NOMO-1 treated with DMSO at 0.1 percent for 48 hours (cell line): ENCODE data around the gene ERLEC1.
"Not testable (repeated sequence)": the region's sequence is repeated elsewhere in the genome, so short reads cannot be mapped to it uniquely, and the experiment has no call there.

Experiments
- DNase-seq: peaks from one replicate; lab custom pipeline; 2025; ENCODE audit not compliant: unreplicated experiment; lab: John Stamatoyannopoulos, UW

ERLEC1 gene

GRCh38 chr2:53782676-53783075, 4.2 kb upstream of the ERLEC1 start:
- no peak for DNase-seq

DNA sequence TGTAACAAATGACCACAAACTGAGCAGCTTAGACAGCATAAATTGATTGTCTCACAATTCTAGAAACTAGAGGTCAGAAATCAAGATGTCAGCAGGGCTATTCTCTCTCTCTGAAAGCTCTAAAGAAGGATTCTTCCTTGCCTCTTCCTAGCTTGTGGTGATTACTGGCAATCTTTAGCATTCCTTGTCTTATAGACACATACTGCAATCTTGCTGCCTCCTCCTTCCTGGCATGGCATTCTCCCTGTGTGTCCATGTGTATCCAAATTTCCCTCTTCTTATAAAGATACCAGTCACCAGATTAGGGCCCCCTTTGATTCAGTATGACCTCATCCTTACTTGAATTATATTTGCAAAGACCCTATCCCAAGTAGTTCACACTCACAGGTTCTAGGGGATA, 2.4 kb upstream of the ERLEC1 start:
- no peak for DNase-seq

GRCh38 chr2:53785366-53785765, 1.5 kb upstream of the ERLEC1 start:
- no peak for DNase-seq

DNA sequence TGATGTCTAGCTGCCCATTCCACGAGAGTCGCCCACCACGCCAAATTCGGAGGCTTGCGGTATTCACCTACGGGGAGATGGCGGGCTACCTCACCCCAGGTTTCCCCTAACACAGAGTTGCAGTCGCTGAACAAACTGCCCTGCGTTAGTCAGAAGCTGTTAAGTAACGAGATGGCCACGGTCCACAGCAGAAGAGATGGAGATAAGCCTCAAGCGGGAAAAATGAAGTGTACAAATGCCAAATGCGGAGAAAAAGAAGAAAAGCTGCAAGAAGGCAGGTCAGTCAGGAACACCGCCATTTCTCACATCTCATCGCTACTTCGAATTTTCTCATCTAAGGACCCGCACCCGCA, 516 bp upstream of the ERLEC1 start:
- peak; percentile 14 for DNase-seq

DNA sequence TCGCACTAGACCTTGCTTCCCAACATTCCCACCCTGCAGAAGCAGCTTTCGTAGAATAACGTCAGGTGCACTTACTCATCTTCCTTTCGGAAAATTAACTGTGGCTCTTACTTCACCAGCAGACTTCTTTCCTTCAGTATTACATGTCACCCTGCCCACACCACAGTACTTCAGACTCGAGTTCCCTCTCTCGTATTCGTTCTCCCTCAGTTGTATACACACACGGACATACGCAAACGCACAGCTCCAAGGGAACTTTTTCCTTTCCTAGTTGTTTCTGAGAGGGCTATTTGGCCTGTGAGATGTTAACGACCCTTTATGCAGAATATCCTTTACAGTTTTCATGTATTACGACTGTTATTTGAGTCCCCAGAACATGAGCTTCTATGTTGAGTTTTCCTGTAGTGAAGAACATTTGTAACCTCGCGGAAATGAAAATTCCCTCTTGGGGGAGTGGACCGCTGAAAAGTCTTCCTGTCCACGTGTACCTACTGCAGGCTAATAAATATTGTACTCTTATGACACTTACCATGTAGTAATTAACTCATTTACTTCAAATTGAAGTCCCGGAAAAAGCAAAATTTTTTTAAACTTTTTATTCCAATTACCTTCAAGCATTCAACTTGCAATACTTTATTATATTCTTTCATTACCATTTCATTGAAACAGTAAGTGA, 908 bp downstream of the ERLEC1 start:
- peak; percentile 14 for DNase-seq

GRCh38 chr2:53793261-53793660, 6.4 kb downstream of the ERLEC1 start:
- no peak for DNase-seq

DNA sequence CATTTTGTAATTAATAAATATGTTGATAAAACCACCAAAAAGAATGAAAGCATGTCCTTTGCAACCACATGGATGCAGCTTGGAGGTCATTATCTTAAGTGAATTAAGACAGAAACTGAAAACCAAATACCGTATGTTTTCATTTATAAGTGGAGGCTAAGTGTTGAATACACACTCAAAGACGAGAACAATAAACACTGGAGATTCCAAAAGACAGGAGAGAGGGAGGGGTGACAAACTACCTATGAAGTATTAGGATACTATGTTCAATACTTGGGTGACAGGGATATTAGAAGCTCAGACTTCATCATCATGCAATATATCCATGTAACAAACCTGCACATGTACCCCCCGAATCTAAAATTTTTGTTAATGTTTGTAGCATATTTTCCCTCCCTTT, 7.0 kb downstream of the ERLEC1 start:
- DNase-seq = no peak

DNA sequence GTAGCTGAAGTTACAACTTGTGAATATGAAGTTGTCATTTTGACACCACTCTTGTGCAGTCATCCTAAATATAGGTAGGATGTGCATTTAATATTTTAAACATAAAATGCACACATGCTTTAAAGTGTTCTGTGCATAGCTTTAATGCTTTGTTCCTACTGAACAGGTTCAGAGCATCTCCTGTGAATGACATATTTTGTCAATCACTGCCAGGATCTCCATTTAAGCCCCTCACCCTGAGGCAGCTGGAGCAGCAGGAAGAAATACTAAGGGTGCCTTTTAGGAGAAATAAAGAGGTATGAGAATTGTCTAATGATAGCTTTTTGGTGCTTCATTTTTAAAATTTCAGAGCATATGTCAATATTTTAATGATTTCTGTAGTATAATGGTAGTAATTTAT, 14.7 kb downstream of the ERLEC1 start:
- no peak for DNase-seq

GRCh38 chr2:53802617-53803151, 15.8 kb downstream of the ERLEC1 start:
- DNase-seq = no peak

- no peak for DNase-seq
Measured at GRCh38 chr2:53811601-53812000, 24.8 kb downstream of the ERLEC1 start.

- DNase-seq = no peak
Measured at GRCh38 chr2:53813151-53813550, 26.3 kb downstream of the ERLEC1 start.

GRCh38 chr2:53818854-53819435, 32.1 kb downstream of the ERLEC1 start:
- DNase-seq = no peak

- no peak for DNase-seq
Measured at GRCh38 chr2:53819634-53820033, 32.8 kb downstream of the ERLEC1 start.

- no peak for DNase-seq
Measured at GRCh38 chr2:53820048-53820447, 33.2 kb downstream of the ERLEC1 start.

GRCh38 chr2:53820711-53821110, 33.9 kb downstream of the ERLEC1 start:
- DNase-seq = no peak

GRCh38 chr2:53821810-53822209, 35.0 kb downstream of the ERLEC1 start:
- no peak for DNase-seq

- DNase-seq = not testable (repeated sequence)
Measured at GRCh38 chr2:53823639-53824038, 36.8 kb downstream of the ERLEC1 start.

- no peak for DNase-seq
Measured at GRCh38 chr2:53826030-53826410, 39.2 kb downstream of the ERLEC1 start.

- DNase-seq = no peak
Measured at GRCh38 chr2:53826587-53827397, 39.9 kb downstream of the ERLEC1 start.

GRCh38 chr2:53827398-53828175, 40.7 kb downstream of the ERLEC1 start:
- no peak for DNase-seq

DNA sequence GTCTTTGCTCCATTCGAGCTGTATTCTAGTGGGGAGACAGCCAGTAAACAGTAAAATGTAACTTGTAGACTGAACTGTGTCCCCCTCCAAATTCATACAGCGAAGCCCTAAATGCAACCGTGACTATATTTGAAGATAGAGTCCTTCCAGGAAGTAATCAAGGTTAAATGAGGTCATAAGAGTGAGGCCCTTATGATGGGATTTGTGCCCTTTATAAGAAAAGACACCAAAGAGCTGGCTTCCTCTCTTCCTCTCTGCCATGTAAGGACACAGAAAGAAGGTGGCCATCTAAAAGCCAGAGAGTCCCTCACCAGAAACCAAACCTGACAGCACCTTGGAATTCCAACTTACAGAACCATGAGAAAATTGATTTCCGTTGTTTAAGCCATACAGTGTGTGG, 41.5 kb downstream of the ERLEC1 start:
- DNase-seq = no peak
